Measurements from ENCODE around the gene MEGF6. TPM values are rescaled to one million over a fixed set of nuclear protein-coding genes. Genes with fewer than 3 reads are reported as not detected.

MEGF6 gene
- total RNA-seq, 1 experiment from 2014 or later, result 14.3 TPM

DNA sequence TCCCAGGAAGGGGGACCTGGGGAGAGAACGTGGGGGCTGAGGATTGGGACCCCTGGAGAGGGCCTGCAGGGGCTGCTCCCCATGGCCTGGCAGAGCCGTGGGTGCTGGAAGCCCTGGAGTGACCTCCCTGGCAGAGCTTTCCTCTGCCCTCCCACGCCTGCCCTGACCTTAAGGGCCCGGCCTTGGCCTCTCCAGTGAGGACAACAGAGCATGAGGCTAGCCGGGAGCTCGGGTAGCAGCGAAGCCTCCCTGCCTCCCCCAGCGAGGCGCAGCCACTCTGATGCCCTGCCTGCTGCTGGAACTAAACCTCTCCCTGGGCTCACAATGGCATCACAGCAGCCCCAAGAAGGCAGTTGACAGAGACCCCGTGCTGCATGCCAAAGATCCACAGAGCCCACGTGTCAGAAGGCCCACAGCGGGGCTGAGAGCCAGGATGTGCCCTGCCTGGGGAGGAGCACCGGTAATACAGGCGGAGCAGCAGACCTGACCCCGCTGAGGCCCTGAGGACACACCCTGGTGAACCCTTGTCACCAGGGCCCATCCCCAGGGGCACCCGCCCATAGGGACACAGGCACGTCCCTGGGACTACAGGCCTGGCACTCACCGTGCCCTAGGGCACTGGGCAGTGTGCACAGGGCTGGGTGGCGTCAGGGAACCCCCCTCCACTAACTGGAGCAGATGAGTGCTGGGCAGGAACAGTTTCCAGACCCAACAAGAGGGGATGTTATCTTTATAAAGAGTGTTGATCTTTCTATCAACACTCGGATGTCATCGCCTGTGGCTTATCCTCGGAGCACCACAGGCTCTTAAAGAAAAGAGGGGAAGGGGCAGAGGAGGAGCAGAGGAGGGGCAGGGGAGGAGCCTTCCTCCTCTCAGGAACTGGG is 108.4 kb downstream of the MEGF6 start:
- no peak for DNase-seq (ENCODE audit: unreplicated experiment)
- no peak overlapping the region for H3K4me3 Mint-ChIP-seq (ENCODE audit: unreplicated experiment)
- H3K27ac Mint-ChIP-seq (ENCODE audit: low read depth, unreplicated experiment), result peak overlapping the region; percentile 32
- peaks cover 12% of the 10 kb centered on the region for H3K36me3 Mint-ChIP-seq (ENCODE audit: insufficient read depth, unreplicated experiment)
- ChIA-PET POLR2A (interaction anchor here (0.6 kb wide), 1 partner anchor 76 kb away, joined by 3 read pairs; no protein-coding TSS in a partner anchor), CTCF (interaction anchor here (0.7 to 1.5 kb wide), 4 partner anchors 12 to 121 kb away, joined by 3 to 5 read pairs (median 4); no protein-coding TSS in a partner anchor)
- TF ChIP-seq, protein P1, sequence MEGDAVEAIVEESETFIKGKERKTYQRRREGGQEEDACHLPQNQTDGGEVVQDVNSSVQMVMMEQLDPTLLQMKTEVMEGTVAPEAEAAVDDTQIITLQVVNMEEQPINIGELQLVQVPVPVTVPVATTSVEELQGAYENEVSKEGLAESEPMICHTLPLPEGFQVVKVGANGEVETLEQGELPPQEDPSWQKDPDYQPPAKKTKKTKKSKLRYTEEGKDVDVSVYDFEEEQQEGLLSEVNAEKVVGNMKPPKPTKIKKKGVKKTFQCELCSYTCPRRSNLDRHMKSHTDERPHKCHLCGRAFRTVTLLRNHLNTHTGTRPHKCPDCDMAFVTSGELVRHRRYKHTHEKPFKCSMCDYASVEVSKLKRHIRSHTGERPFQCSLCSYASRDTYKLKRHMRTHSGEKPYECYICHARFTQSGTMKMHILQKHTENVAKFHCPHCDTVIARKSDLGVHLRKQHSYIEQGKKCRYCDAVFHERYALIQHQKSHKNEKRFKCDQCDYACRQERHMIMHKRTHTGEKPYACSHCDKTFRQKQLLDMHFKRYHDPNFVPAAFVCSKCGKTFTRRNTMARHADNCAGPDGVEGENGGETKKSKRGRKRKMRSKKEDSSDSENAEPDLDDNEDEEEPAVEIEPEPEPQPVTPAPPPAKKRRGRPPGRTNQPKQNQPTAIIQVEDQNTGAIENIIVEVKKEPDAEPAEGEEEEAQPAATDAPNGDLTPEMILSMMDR (IDR thresholded peaks at IDR 0.05; ENCODE audit: unreplicated experiment), result no peak
- no peaks in the 10 kb centered on the region for H3K27me3 Mint-ChIP-seq (ENCODE audit: insufficient read depth, unreplicated experiment)
- H3K4me1 Mint-ChIP-seq (ENCODE audit: insufficient read depth, unreplicated experiment), result peaks cover 13% of the 10 kb centered on the region
- BruUV-seq (replicated peaks), result no TSS peak
- intact Hi-C loops (cut with micrococcal nuclease), result no loop called here
- H3K9me3 Mint-ChIP-seq (ENCODE audit: unreplicated experiment), result no peaks in the 10 kb centered on the region

DNA sequence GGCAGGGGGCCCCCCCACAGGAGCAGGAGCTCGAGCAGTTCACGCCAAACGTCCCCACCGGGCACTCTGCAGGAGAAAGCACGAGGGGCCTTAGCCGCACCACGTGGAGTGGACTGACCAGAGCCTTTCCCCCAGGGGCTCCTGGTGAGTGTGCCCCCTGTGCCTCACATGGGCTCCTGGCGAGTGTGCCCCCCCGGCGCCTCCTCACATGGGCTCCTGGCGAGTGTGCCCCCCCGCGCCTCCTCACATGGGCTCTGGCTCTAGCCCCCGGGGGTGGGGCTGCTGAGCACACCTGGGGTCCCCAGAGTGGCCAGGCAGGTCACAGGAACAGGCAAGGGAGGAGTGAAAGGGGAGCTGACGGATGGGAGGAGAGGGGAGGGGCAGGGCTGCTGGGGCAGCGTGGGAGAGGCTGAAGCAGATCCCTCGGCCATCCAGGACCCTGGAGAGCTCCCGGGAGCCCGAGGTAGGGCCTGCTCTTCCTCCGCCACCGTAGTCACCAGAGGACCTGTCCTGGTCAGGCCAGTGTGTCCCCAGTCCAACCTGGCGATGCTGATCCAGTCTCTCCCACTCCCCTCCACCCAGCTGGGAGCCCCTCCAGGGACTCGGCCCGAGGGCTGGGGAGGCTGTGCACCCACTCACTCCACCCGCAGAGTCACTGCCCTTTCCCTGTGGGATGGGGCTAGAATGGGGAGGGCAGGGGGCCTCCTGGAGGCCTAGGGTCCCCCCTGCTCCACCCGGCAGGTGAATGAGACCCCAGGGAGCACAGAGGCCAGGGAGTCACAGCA is 109.3 kb downstream of the MEGF6 start:
- intact Hi-C loops (cut with micrococcal nuclease), result no loop called here
- TF ChIP-seq, protein P1 (IDR thresholded peaks at IDR 0.05; ENCODE audit: unreplicated experiment), result no peak
- Mint-ChIP-seq H3K9me3 (ENCODE audit: unreplicated experiment) (no peaks in the 10 kb centered on the region), H3K4me3 (ENCODE audit: unreplicated experiment) (no peak overlapping the region), H3K27me3 (ENCODE audit: insufficient read depth, unreplicated experiment) (no peaks in the 10 kb centered on the region), H3K4me1 (ENCODE audit: insufficient read depth, unreplicated experiment) (peaks cover 13% of the 10 kb centered on the region), H3K27ac (ENCODE audit: low read depth, unreplicated experiment) (no peak overlapping the region), H3K36me3 (ENCODE audit: insufficient read depth, unreplicated experiment) (peaks cover 12% of the 10 kb centered on the region)
- POLR2A ChIA-PET, result interaction anchor here (0.6 kb wide), 1 partner anchor 77 kb away, joined by 3 read pairs; no protein-coding TSS in a partner anchor
- DNase-seq (ENCODE audit: unreplicated experiment), result peak; percentile 34
- CTCF ChIA-PET, result interaction anchor here (0.6 to 1.1 kb wide), 3 partner anchors 11 to 122 kb away, joined by 3 to 4 read pairs (median 3); no protein-coding TSS in a partner anchor
- no TSS peak for BruUV-seq (replicated peaks)

DNA sequence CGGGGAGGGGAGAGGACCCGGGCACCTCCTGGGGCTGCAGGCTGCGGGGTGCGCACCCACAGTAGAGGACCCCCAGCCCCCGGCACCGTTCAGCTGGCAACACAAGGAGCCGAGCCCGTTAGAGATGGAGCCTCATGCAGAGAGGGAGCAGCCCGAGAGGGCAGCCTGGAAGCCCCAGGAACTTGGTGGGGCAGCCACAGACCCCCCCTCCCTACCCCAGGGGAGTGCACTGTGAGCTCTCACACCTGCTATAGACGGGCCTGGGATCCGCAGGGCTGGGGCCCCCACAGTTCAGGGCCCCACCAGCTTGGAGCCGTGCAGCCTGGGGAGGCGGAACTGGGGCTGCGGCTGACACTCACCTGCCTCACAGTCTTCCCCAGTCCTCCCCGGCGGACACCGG is 109.9 kb downstream of the MEGF6 start:
- Mint-ChIP-seq H3K4me1 (ENCODE audit: insufficient read depth, unreplicated experiment) (peaks cover 13% of the 10 kb centered on the region), H3K27me3 (ENCODE audit: insufficient read depth, unreplicated experiment) (no peaks in the 10 kb centered on the region), H3K4me3 (ENCODE audit: unreplicated experiment) (no peak overlapping the region), H3K9me3 (ENCODE audit: unreplicated experiment) (no peaks in the 10 kb centered on the region), H3K36me3 (ENCODE audit: insufficient read depth, unreplicated experiment) (peaks cover 6% of the 10 kb centered on the region), H3K27ac (ENCODE audit: low read depth, unreplicated experiment) (no peak overlapping the region)
- DNase-seq (ENCODE audit: unreplicated experiment), result no peak
- intact Hi-C loops (cut with micrococcal nuclease), result no loop called here
- ChIA-PET CTCF (interaction anchor here (0.6 to 1.6 kb wide), 4 partner anchors 11 to 114 kb away, joined by 3 to 4 read pairs (median 3); no protein-coding TSS in a partner anchor), POLR2A (no interaction called here)
- BruUV-seq (replicated peaks), result no TSS peak
- TF ChIP-seq, protein P1 (IDR thresholded peaks at IDR 0.05; ENCODE audit: unreplicated experiment), result no peak

Data from MCF 10A (cell line).